Putamen (tissue), 1 donor: ENCODE results near the gene OTUD5.
A peak's percentile ranks its signal among the peaks of the same experiment; 100 is the strongest.
"Not testable (repeated sequence)": the region's sequence is repeated elsewhere in the genome, so short reads cannot be mapped to it uniquely, and the experiment has no call there.

ENCODE experiments used
- DNase-seq: peaks from one replicate; pipeline ENCODE4 v3.0.0-alpha.2; 2016; ENCODE audit warnings: low spot score

The OTUD5 gene

DNA sequence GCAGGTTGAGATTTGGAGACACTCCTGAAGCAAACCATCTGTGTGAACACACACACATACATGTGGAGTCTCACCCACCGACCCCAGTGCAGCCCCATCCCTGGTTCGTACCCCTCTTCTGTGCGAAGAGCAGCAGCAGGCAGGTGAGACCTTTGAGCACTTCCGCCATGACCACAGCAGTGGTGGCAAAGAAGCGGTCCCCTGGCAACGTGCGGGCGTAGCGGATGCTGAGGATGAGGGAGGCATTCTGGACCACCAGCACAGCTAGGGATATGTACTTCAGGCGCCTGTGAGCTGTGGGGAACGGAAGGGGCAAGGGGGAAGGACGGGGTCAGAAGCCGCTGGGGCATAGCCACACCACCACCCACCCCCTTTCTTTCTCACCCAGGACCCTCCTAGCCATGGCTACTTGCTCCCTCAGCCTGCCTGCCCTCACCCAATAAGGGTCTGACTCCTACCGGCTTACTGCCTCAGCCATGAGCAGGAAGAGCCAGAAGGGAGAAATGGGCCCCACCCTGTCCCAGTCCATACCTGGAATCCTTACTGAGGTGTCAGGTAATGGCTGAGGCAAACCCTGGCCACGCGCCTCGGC is 47.6 kb downstream of the OTUD5 start:
- DNase-seq, result no peak

DNA sequence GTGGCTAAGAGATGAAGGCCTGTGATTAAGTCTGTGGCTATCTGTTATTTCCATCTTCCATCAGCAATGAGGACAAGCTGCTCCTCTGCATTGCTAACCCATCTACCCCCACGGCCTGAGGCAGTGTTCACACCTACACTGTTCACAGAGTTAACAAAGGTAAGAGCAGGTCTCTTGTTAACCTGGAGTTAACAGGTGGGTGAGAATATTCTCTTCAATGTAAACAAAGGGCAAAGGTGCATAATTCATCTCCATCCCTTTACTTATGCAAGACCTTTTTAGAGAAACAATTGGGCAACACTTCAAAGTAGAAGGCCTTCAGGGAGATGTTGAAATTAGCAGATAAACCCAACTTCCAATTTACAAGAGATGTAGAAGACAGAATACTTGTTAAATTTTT is 48.8 kb downstream of the OTUD5 start:
- no peak for DNase-seq

DNA sequence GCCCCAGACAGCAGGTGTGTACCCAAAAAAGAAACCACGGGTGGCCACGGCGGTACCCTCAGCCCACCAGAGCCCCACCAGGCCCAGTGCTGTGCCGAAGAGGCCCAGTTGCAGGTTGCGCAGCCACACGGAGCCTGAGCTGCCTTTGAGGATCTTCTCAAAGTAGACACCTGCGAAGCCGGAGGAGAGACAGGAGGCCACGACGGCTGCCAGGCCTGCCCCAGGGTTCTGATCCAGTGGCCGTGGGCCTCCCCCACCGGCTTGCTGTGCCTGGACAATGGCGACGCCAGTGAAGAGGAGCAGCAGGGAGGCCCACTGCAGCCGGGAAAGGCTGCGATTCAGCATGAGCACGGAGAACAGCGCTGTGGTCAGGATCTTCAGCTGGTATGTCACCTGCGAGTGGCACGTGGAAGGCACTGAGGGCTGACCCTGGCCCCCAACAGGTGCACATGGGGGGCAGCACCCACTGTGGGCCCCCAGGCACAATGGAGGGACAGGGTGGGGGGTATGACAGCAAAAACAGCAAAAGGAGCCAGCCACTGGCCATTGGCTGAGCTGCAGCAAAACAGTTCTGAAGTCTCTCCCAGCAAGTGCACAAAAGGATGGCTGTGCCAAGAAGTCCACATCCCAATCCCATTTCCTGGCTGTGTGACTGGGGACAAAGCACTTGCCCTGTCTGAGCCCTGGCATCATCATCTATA is 52.2 kb downstream of the OTUD5 start:
- DNase-seq, result no peak

DNA sequence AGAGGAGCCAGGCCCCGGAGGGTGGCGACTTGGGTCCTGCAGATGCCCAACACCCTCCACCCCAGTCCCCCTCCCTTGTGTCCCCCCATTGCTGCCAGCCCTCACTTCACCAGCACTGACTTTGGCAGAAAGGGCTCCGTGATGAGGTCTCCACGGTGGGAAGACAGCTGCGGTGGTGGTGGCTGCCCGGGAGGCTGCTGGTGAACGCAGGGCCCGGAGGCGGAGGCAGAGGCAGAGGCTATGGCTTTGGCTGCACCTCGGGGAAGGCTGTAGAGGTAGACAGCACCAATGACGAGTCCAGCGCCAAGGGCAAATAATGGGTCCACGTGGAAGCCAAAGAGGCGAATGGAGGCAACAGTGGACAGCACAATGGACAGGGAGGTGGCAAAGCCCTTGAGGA is 52.8 kb downstream of the OTUD5 start:
- DNase-seq, result no peak

DNA sequence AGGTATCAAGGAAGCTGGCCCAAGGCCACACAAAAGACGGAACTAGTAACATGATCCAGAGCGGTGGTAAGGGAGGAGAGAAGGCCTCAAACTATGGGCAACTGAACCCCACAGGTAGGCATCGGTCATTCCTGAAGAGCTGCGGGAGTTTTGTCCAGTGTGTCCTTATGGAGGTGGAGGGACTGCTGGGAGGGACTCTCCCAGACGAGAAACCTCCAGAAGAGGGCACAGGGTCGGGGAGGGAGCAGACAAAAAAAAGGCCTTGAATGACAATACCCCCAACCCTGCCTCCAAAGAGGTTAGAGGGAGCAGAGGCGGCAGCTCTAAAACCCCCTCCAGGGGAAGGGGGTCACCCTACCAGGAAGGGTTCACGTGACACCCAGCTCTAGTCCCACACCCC is 53.2 kb downstream of the OTUD5 start:
- DNase-seq, result no peak

DNA sequence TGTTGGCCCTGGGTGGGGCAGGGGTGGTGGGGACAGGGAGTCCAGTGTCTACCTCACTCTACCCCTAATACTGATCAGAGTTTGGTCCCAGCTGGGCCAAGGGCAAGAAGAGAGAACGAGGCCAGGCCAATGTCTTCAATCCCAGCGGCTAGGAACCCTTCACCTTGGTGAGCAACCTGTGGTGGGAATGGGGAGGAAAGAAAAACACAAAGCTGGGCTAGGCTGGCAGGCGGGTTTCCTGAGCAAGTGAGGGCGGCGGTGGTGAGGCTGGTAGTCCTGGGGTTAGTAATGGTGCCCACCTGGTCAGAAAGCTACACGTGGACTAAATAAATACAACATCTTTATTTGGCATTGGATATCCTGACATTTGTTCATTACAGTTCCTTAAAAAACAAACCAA is 54.1 kb downstream of the OTUD5 start:
- DNase-seq, result no peak

DNA sequence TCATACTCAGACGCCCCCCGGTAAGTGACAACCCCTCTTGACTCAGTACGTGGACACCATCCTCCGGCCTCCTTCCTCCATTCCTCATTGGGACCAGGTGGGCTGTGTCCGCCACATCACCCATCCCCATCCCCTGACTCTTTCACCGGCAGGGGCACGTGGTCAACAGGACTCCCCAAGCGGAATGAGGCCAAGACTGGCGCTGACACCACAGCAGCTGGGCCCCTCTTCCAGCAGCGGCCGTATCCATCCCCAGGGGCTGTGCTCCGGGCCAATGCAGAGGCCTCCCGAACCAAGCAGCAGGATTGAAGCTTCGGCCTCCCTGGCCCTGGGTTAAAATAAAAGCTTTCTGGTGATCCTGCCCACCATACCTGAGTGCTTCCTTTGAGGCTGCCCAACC is 54.6 kb downstream of the OTUD5 start:
- no peak for DNase-seq

DNA sequence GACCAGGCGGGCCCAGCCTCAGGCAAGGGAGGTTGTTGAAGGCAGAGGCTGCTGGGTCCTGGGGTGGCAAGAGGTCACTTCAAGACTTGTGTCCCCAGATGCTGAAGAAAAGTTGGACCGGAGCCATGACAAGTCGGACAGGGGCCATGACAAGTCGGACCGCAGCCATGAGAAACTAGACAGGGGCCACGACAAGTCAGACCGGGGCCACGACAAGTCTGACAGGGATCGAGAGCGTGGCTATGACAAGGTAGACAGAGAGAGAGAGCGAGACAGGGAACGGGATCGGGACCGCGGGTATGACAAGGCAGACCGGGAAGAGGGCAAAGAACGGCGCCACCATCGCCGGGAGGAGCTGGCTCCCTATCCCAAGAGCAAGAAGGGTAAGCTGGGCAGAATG is 55.3 kb downstream of the OTUD5 start:
- DNase-seq, result no peak

DNA sequence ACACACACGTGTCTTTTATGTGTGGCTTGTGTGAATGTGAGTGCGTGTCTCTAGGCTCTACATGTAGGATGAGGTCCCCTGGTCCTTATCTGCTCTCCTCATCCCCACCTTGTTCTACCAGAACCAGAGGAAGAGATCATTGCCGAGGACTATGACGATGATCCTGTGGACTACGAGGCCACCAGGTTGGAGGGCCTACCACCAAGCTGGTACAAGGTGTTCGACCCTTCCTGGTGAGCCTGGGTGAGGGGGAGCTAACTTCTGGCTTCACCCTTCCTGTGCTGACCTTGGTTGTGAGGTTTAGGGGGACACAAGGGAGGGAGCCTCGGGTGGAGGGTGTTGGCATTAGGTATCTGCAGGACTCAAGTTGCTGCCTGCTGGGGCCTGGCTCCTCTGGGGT is 56.3 kb downstream of the OTUD5 start:
- DNase-seq, result no peak

DNA sequence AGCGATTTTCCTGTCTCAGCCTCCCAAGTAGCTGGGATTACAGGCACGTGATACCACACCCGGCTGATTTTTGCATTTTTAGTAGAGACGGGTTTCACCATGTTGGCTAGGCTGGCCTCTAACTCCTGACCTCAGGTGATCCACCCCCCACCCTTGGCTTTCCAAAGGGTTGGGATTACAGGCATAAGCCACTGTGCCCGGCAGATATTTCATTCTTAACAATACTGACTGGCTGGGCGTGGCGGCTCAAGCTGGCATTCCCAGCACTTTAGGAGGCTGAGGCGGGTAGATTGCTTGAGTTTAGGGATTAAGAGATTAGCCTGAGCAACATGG is 58.4 kb downstream of the OTUD5 start:
- DNase-seq, result no peak

DNA sequence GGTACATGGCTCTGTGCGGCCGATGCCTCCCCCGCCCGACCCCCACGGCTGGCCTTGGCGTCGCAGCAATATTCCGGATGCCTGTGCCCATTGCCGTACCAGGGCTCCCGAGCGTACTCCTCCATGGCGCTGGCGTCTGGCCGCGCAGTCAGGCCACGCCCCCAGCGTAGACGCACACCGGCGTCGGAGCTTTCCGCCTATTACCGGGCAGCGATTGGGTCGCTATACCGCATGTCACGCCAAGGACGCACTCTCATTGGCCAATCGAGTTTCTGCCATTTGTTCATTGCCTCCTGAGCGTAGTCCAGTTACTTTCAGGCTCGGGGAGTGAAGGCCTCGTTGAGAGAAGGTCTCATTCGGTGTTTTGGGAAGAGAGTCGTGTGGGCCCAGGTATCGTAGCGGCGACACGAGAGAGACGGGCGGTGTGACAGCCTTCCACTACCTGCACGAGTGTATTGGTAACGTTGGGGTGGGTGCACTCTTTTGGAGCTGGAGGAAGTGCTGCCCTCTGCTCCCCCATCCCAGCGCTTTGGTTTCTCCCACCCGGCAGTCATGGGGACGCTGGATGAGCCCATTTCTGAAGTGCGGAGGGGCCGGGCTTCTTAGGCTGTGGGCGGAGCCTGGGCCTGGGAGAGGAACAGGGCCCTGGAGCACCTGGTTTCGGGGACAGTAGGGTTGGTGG is 59.6 kb downstream of the OTUD5 start, which contains the start of the genes PQBP1 and TIMM17B:
PQBP1 (plus strand) TSS at position 306 of the 682 bp plus-strand sequence. CDS start 580 bp downstream, outside the sequence.
TIMM17B (minus strand) TSS at position 144 of the 682 bp plus-strand sequence; CDS start at position 125, 19 bp downstream.
- DNase-seq, result peak; percentile 94

DNA sequence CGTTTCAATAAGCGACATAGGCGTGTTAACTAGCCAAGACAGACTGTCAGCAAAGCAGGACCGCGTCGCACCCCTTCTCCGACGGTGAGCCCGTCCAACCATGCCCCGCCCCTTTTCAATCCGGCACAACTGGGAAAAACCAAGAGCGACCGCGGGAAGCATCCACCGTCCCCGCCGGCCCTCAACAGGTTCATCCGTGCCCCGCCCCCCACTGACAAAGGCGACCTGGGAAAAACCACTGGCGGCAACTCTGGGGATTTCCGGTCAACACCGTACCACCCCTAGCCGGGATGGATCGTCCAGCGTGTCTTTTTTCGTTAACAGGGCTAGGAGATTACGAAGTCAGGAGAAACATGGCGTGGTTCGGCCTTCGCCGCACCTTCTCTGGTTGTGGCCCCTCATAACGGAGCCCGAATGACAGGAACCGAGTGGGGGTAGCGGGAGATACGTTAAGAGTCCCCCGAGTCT is 60.2 kb downstream of the OTUD5 start:
- DNase-seq, result no peak

DNA sequence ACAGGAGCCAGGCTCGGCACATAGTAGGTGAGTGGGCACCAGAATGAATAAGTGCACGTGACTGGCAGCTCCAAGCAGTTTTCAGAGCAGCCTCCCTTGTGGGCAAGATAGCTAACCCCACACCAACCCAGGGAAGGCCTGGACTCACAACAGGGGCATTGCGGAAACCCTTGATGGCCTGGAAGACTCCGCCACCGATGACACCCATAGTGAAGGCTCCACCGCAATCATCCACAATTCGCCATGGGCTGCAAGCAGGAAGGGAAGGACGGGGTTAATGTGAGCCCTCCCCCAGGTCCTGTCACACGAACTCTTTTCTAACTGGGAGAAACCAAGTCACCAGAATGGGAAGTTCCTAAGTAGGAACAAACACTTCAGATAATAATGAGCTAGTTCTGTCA is 60.8 kb downstream of the OTUD5 start:
- no peak for DNase-seq

DNA sequence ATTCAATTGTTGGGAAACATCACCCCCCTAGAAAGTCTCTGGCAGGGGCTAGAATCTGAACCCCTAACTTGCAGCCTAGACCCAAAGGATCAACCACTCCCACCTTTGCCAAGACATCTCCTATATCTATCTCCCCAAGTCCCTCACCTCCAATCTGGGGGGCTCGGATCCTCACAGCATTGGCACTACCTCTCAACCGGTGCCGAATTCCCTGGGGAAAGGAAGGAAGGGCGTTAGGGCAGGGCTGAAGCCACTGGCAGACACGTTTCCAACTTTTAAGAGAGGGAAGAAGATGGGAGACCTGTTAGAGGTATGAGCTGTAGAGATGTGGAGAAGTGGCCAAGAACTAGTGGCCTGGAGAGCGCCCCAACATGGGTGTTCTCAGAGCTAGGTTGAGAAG is 62.5 kb downstream of the OTUD5 start:
- no peak for DNase-seq

DNA sequence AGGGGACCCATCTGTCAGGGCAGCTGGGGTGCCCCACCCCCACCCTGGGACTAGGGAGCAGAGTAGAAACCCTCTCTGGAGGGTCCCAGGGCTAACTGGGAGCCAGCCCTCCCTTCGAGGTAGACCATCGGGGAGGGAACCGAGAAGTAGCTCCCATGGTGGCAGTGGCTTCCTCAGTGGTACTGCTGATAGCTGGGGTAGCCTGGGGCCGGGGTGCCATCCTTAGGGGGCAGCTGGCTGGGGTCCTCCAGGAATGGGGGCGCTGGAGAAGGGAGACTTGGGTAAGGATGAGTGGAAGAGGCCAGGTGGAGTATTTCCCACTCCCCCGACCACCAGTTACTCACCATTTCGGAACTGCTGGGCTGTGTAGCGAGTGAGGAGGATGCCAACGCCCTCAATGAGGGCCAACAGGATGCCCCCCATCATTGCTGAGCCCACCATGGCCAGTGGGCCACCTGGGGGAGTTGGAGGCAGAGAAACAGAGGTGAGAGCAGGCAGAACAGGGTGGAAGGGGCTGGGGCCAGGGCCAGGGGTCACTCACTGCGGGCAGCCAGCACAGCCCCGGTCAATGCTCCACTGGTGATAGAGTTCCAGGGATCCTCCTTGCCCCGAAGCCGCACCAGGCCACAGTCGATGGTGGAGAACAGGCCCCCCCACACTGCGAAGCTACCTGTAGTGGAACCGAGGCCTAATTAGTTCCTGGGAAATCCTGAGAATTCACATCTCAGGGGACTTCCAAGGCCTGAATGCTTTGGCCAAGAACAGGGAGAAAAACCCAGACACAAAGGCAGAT is 63.7 kb downstream of the OTUD5 start:
- no peak for DNase-seq

DNA sequence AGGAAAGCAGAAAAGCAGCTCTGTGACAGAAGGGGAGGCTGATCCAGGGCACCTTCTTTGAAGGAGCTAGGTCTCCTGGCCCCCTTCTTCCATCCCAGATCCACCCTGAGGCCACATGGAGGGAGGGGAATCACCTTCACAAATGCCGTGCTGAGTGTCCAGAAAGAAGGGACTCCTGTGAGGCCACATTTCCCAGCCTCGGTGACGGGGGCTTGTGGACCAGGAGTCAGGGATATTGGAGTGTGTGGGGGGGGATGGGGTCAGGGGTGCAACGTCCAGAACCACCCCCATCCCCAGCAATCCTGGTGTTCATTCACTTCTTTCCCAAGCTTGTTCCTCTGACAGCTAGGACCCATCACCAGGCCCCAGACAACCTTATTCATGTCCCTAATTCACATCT is 64.5 kb downstream of the OTUD5 start:
- DNase-seq, result no peak

DNA sequence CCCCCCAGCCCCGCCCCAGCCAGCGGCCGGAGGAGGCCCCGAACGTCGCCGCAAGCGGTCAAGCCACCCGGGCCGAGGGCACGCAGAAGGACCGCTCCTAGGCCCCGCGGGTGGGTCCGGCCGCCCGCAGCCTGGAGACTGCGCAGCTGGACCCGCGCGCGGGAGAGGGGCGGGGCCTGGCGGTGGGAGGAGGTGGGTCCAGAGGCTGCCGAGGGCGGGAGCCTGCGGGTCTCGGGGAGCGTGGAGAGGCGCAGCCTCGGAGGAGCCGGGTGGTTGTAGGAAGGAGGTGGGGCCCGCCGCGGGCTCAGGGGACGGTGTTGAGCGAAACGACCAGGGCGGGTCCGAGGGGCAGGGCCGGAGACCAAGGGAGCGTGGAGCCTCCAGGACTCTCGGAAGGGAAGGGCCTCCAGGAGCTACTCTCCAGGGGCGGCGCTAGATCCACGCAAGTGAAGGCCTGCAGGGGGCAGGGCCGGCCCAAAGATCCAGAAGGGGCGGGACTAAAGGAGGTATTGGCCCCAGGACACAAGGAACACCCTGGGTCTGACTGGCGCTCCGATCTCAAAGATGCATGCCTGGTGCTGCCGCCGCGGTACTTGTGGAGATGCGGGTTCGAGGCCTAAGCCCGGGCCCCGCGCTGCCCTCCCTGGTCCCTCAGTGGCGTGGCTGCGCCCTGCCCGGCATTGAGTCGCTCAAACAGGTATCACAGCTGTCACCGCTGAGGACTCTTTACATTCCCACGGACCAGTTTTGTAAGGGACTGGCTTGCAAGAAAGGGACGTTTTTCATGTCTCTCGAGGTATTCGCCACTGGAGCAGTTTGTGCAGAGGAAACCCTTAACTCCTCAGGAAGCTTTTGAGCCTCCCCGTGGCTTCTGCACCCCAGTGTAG is 65.8 kb downstream of the OTUD5 start:
- DNase-seq, result peak; percentile 73

DNA sequence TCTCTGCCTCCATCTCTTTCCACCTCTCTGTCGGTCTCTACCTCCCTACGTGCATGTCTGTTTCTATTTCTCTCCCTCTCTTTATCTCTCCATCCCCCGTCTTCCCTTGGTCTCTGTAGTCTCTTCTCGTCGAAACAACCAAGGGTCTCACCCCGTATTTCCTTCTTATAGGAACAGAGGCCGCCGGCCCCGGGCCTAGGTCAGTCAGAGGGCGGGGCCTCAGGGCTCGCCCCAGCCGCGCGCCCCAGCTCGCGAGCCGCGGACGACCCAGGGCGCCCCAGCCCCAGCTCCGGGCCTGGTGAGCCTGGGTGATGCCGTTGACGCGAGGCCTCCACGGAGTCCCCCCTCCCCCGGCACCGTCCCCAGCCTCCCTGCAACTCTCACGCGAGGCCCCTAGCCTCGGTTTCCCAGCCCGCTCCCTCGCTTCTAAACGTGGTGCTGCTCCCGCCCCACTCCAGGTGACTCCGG is 66.4 kb downstream of the OTUD5 start:
- no peak for DNase-seq

DNA sequence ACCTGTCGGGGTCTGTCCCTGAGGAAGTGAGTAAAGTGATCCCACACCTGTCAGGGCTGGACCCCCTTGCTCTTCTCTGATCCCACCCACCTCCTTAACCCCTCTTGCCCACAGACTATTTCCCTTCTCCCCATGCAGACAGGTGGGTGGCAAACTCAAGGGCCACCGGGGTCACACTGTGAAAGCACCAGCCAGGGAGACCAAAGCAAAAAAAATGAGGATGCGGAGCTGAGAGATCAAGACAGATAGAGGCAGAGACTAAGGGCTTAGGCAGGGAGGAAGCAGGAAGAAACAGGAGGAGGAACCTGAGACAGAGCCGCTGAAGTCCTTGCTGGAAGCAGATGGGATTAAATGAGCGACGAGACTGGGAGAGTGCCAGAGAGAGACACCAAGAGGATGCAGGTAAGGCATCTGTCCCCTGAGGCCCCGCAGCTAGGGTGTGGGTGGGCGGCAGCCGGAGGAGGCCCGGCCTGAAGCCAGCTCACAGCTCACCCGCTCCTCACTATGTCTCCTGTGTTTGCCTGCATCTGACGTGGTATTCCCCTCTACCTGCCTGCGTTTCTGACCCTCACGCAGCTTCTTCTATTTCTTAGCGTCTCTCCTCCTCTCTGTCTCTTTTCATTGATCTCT is 67.0 kb downstream of the OTUD5 start:
- DNase-seq, result no peak

DNA sequence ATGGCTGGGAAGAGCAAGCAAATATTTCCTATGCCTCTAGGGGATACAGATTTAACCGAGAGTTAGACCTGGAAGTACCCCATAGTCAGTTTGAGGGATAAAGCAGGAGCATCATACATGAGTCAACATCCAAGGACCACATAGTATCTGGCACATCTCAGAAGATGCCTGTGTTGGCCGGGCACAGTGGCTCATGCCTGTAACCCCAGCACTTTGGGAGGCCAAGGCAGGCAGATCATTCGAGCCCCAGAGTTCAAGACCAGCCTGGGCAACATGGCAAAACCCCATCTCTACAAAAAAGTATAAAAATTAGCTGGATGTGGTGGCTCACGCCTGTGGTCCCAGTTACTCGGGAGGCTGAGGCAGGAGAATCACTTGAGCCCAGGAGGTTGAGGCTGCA is 70.8 kb downstream of the OTUD5 start:
- not testable (repeated sequence) for DNase-seq

DNA sequence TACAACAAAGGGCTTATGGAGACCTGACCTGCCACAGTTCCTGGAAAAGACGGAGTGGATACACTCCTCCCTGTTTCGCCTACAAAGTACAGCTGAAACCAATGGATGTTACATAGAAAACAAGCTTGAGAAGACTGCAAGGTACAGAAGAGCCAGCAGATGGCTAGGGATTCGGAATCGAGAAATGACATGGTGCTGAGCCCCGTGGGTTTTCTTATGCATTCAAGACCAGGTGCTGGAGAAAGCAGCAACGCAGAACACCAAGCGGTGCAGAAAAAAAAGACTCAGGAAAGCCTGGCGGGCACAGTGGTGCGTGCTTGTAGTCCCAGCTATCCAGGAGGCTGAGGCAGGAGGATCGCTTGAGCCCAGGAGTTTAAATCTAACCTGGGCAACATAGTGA is 73.7 kb downstream of the OTUD5 start:
- DNase-seq, result no peak
